PFSK-1 (cell line): ENCODE measurements around the gene ADAM10.

Experiments used
- FOXP2 ChIP-seq: optimal IDR thresholded peaks from 2 replicates; pipeline ENCODE3; 2011; ENCODE audit warnings: borderline replicate concordance, control low read depth, inconsistent platforms; ENCODE audit not compliant: insufficient read depth; ENCODE audit errors: extremely low read length, extremely low read depth
- POLR2AphosphoS5 ChIP-seq: IDR thresholded peaks from 2 replicates; pipeline ENCODE4 v1.6.1; 2012; ENCODE audit warnings: low read depth, mild to moderate bottlenecking, control low read depth, low read length, moderate library complexity
- REST ChIP-seq, 2 experiments: IDR thresholded peaks; 2 replicates each; pipeline versions ENCODE4 v1.6.1 to v1.8.0; 2011 to 2012; ENCODE audit warnings: low read depth in 2 of 2, low read length in 2 of 2, control low read depth in 1 of 2, inconsistent platforms in 1 of 2, mild to moderate bottlenecking in 1 of 2, moderate library complexity in 1 of 2; ENCODE audit not compliant: insufficient read depth in 1 of 2
- SIN3A ChIP-seq: IDR thresholded peaks from 2 replicates; pipeline ENCODE4 v1.6.1; 2012; ENCODE audit warnings: mild to moderate bottlenecking, low read length, moderate library complexity, borderline replicate concordance; ENCODE audit not compliant: insufficient read depth
- TAF1 ChIP-seq: IDR thresholded peaks from 2 replicates; pipeline ENCODE4 v1.6.1; 2012; ENCODE audit warnings: low read length, control low read depth, borderline replicate concordance; ENCODE audit not compliant: insufficient read depth

The ADAM10 gene

GRCh38 chr15:58548308-58549012 lies 201.0 kb downstream of the ADAM10 start:
- TF ChIP-seq POLR2AphosphoS5 (no peak), REST (IDR thresholded peaks at IDR 0.05; ENCODE audit: insufficient read depth in 1 of 2, low read depth in 2 of 2, low read length in 2 of 2) (no peak), SIN3A (no peak), TAF1 (no peak), FOXP2 (no peak)

GRCh38 chr15:58547628-58548307 lies 201.7 kb downstream of the ADAM10 start:
- TF ChIP-seq FOXP2 (no peak), REST (IDR thresholded peaks at IDR 0.05; ENCODE audit: insufficient read depth in 1 of 2, low read depth in 2 of 2, low read length in 2 of 2) (no peak), POLR2AphosphoS5 (no peak), SIN3A (no peak), TAF1 (no peak)

- TF ChIP-seq TAF1, result no peak
- TF ChIP-seq SIN3A, result no peak
- TF ChIP-seq POLR2AphosphoS5, result no peak
- TF ChIP-seq REST (IDR thresholded peaks at IDR 0.05; ENCODE audit: insufficient read depth in 1 of 2, low read depth in 2 of 2, low read length in 2 of 2), result no peak
- TF ChIP-seq FOXP2, result no peak
These were observed 202.6 kb downstream of the ADAM10 start for GRCh38 chr15:58546635-58547627.

DNA sequence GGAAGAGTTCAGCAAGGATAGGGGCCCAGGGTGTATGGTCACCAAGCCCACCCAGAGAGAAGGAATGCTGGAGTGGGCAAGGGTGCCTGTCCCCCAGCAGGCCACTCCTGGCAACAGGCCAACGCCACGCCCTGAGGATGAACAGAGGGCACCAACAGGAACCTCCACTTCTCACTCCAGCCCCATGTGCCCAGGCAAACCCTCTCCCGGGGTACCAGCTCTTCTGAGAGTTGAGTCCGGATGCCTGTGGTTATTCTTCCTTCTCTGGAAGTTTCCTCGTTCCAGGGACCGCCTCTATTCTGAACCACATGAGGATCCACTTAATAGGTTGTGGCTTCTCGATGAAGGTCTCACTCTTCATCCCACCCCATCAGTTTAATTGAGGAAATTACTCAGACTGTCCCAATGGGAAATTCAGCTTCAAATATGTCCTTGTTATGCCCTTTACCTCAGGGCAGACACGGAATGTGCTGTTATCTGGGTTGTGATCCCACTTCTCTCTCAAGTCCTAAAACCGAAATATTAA lies 203.4 kb downstream of the ADAM10 start:
- no peak for TF ChIP-seq POLR2AphosphoS5
- no peak for TF ChIP-seq REST (IDR thresholded peaks at IDR 0.05; ENCODE audit: insufficient read depth in 1 of 2, low read depth in 2 of 2, low read length in 2 of 2)
- TF ChIP-seq FOXP2, result no peak
- no peak for TF ChIP-seq SIN3A
- TF ChIP-seq TAF1, result no peak
